Umbilical cord (tissue), 2 donors: ENCODE results near the gene DLEU7. TPM values are rescaled to one million over a fixed set of nuclear protein-coding genes. Genes with fewer than 3 reads are reported as not detected.
A peak's percentile ranks its signal among the peaks of the same experiment; 100 is the strongest.

Source experiments
- DNase-seq: peaks from one replicate; pipeline ENCODE4 v3.0.0-alpha.2; 2015; ENCODE audit warnings: low spot score
- total RNA-seq: library from RNA; depleted of rRNA; stranded (reverse); fragments of >200 nt; gene quantifications from one replicate; pipeline ENCODE4 v1.2.3, GENCODE V29; 2014; ENCODE audit warnings: low replicate concordance; ENCODE audit not compliant: insufficient read depth

DLEU7 gene
- total RNA-seq, 1 donor from 2014 or later = 2.6 TPM

- DNase-seq = no peak
These were observed 569 bp downstream of the DLEU7 start for GRCh38 chr13:50842990-50843256.

GRCh38 chr13:50842251-50842989, 1.1 kb downstream of the DLEU7 start:
- DNase-seq = no peak

GRCh38 chr13:50841786-50842185, 1.7 kb downstream of the DLEU7 start:
- no peak for DNase-seq

GRCh38 chr13:50840284-50840683, 3.2 kb downstream of the DLEU7 start:
- no peak for DNase-seq

- DNase-seq = no peak
These were observed 3.7 kb downstream of the DLEU7 start for GRCh38 chr13:50839828-50840227.

GRCh38 chr13:50838701-50839100, 4.8 kb downstream of the DLEU7 start:
- DNase-seq = no peak

- no peak for DNase-seq
These were observed 5.5 kb downstream of the DLEU7 start for GRCh38 chr13:50838031-50838430.

- no peak for DNase-seq
These were observed 12.0 kb downstream of the DLEU7 start for GRCh38 chr13:50831512-50831911.

- DNase-seq = peak; percentile 35
These were observed 13.6 kb downstream of the DLEU7 start for GRCh38 chr13:50829896-50830295.

GRCh38 chr13:50829226-50829625, 14.3 kb downstream of the DLEU7 start:
- DNase-seq = no peak

- DNase-seq = no peak
These were observed 17.5 kb downstream of the DLEU7 start for GRCh38 chr13:50826035-50826434.

GRCh38 chr13:50812242-50812641, 31.2 kb downstream of the DLEU7 start:
- DNase-seq = peak; percentile 28

GRCh38 chr13:50810998-50811397, 32.5 kb downstream of the DLEU7 start:
- DNase-seq = peak; percentile 8

- DNase-seq = no peak
These were observed 33.0 kb downstream of the DLEU7 start for GRCh38 chr13:50810468-50810867.

GRCh38 chr13:50809133-50810090, 34.1 kb downstream of the DLEU7 start:
- no peak for DNase-seq

GRCh38 chr13:50805805-50806204, 37.7 kb downstream of the DLEU7 start:
- DNase-seq = no peak

GRCh38 chr13:50801087-50801931, 42.2 kb downstream of the DLEU7 start:
- DNase-seq = peak; percentile 78

- peak; percentile 45 for DNase-seq
These were observed 43.3 kb downstream of the DLEU7 start for GRCh38 chr13:50800091-50800739.

- no peak for DNase-seq
These were observed 44.6 kb downstream of the DLEU7 start for GRCh38 chr13:50798923-50799322.

GRCh38 chr13:50797091-50797490, 46.4 kb downstream of the DLEU7 start:
- DNase-seq = no peak

GRCh38 chr13:50796463-50796862, 47.0 kb downstream of the DLEU7 start:
- DNase-seq = no peak
